Fibroblast of skin of left biceps (primary cell): ENCODE data around the gene CLDN3.
"Not testable (repeated sequence)": the region's sequence is repeated elsewhere in the genome, so short reads cannot be mapped to it uniquely, and the experiment has no call there.

Experiments
- DNase-seq, 2 experiments: peaks; one replicate each; pipeline ENCODE4 v3.0.0-alpha.2; 2013; ENCODE audit warnings: low read depth in 2 of 2

The CLDN3 gene

GRCh38 chr7:73736885-73737284, 33.2 kb downstream of the CLDN3 start:
- DNase-seq = no peak

- DNase-seq = no peak
Observed at GRCh38 chr7:73735528-73735905, 34.6 kb downstream of the CLDN3 start.

- DNase-seq = no peak
Observed at GRCh38 chr7:73734619-73735527, 35.2 kb downstream of the CLDN3 start.

GRCh38 chr7:73732397-73732796, 37.7 kb downstream of the CLDN3 start:
- no peak for DNase-seq

GRCh38 chr7:73730485-73730884, 39.6 kb downstream of the CLDN3 start:
- no peak for DNase-seq

GRCh38 chr7:73728551-73728950, 41.5 kb downstream of the CLDN3 start:
- DNase-seq = no peak

GRCh38 chr7:73727952-73728351, 42.1 kb downstream of the CLDN3 start:
- DNase-seq = no peak

- no peak for DNase-seq
Observed at GRCh38 chr7:73726083-73726466, 44.0 kb downstream of the CLDN3 start.

- DNase-seq = no peak
Observed at GRCh38 chr7:73723813-73724212, 46.3 kb downstream of the CLDN3 start.

- no peak for DNase-seq
Observed at GRCh38 chr7:73722785-73723184, 47.3 kb downstream of the CLDN3 start.

GRCh38 chr7:73722182-73722581, 47.9 kb downstream of the CLDN3 start:
- DNase-seq = not testable (repeated sequence)

- no peak for DNase-seq
Observed at GRCh38 chr7:73721377-73721817, 48.7 kb downstream of the CLDN3 start.

GRCh38 chr7:73720443-73720842, 49.6 kb downstream of the CLDN3 start:
- not testable (repeated sequence) for DNase-seq

- no peak for DNase-seq
Observed at GRCh38 chr7:73719806-73720169, 50.3 kb downstream of the CLDN3 start.
